GM19043 (cell line): ENCODE measurements around the gene URGCP.
A peak's percentile ranks its signal among the peaks of the same experiment; 100 is the strongest.

ENCODE experiments used
- ATAC-seq: cut with Tn5 transposase; IDR thresholded peaks from one replicate; pipeline ENCODE4 v1.9.1; 2021; ENCODE audit warnings: low read depth; ENCODE audit not compliant: unreplicated experiment

URGCP gene

GRCh38 chr7:43876241-43876640 lies 30.2 kb downstream of the URGCP start:
- no peak for ATAC-seq

GRCh38 chr7:43873300-43873699 lies 33.1 kb downstream of the URGCP start:
- no peak for ATAC-seq

GRCh38 chr7:43872406-43873110 lies 33.8 kb downstream of the URGCP start:
- ATAC-seq = no peak

GRCh38 chr7:43871064-43871463 lies 35.3 kb downstream of the URGCP start:
- no peak for ATAC-seq

GRCh38 chr7:43870316-43870715 lies 36.1 kb downstream of the URGCP start:
- ATAC-seq = no peak

GRCh38 chr7:43869867-43870240 lies 36.5 kb downstream of the URGCP start:
- ATAC-seq = peak; percentile 7

GRCh38 chr7:43869006-43869866 lies 37.2 kb downstream of the URGCP start, which contains the start of gene MRPS24:
MRPS24 (minus strand) TSS chr7:43869517; CDS start chr7:43869495, 22 bp downstream.
- peak; percentile 95 for ATAC-seq

- no peak for ATAC-seq
Measured at GRCh38 chr7:43868681-43869005, 37.8 kb downstream of the URGCP start.

- ATAC-seq = no peak
Measured at GRCh38 chr7:43868181-43868580, 38.2 kb downstream of the URGCP start.

GRCh38 chr7:43865277-43865676 lies 41.1 kb downstream of the URGCP start:
- ATAC-seq = no peak

GRCh38 chr7:43864126-43864525 lies 42.3 kb downstream of the URGCP start:
- ATAC-seq = no peak

- ATAC-seq = no peak
Measured at GRCh38 chr7:43856996-43857395, 49.4 kb downstream of the URGCP start.

- ATAC-seq = no peak
Measured at GRCh38 chr7:43856316-43856715, 50.1 kb downstream of the URGCP start.

- ATAC-seq = no peak
Measured at GRCh38 chr7:43855176-43855575, 51.2 kb downstream of the URGCP start.

- no peak for ATAC-seq
Measured at GRCh38 chr7:43851805-43852204, 54.6 kb downstream of the URGCP start.

GRCh38 chr7:43850348-43851116 lies 55.9 kb downstream of the URGCP start:
- no peak for ATAC-seq

GRCh38 chr7:43849047-43849446 lies 57.3 kb downstream of the URGCP start:
- ATAC-seq = no peak

- no peak for ATAC-seq
Measured at GRCh38 chr7:43847496-43847895, 58.9 kb downstream of the URGCP start.

GRCh38 chr7:43844662-43845061 lies 61.7 kb downstream of the URGCP start:
- ATAC-seq = no peak

GRCh38 chr7:43844257-43844656 lies 62.1 kb downstream of the URGCP start:
- no peak for ATAC-seq

GRCh38 chr7:43843296-43843695 lies 63.1 kb downstream of the URGCP start:
- ATAC-seq = no peak
